Activated CD8-positive, alpha-beta memory T cell treated with anti-CD3 and anti-CD28 coated beads for 24 hours (primary cell): Measurements from ENCODE around the gene SSUH2.

ENCODE experiments used
- DNase-seq: peaks from one replicate; pipeline ENCODE4 v3.0.0-alpha.2; 2020

Gene SSUH2

GRCh38 chr3:8639659-8640000 lies 5.0 kb downstream of the SSUH2 start:
- no peak for DNase-seq

GRCh38 chr3:8638994-8639658 lies 5.5 kb downstream of the SSUH2 start:
- no peak for DNase-seq

GRCh38 chr3:8637348-8637747 lies 7.2 kb downstream of the SSUH2 start:
- no peak for DNase-seq

GRCh38 chr3:8635631-8636030 lies 9.0 kb downstream of the SSUH2 start:
- DNase-seq = no peak

- DNase-seq = no peak
Measured at GRCh38 chr3:8635125-8635524, 9.5 kb downstream of the SSUH2 start.

- no peak for DNase-seq
Measured at GRCh38 chr3:8632402-8633237, 12.0 kb downstream of the SSUH2 start.

- no peak for DNase-seq
Measured at GRCh38 chr3:8631661-8632060, 12.9 kb downstream of the SSUH2 start.

- DNase-seq = no peak
Measured at GRCh38 chr3:8629151-8630021, 15.2 kb downstream of the SSUH2 start.

- DNase-seq = no peak
Measured at GRCh38 chr3:8627949-8628348, 16.6 kb downstream of the SSUH2 start.

GRCh38 chr3:8627201-8627940 lies 17.2 kb downstream of the SSUH2 start:
- no peak for DNase-seq

GRCh38 chr3:8625991-8626390 lies 18.6 kb downstream of the SSUH2 start:
- DNase-seq = no peak

- no peak for DNase-seq
Measured at GRCh38 chr3:8624612-8625011, 20.0 kb downstream of the SSUH2 start.

GRCh38 chr3:8623741-8624140 lies 20.9 kb downstream of the SSUH2 start:
- DNase-seq = no peak

GRCh38 chr3:8622873-8623691 lies 21.5 kb downstream of the SSUH2 start:
- DNase-seq = peak; percentile 61

GRCh38 chr3:8621872-8622271 lies 22.7 kb downstream of the SSUH2 start:
- no peak for DNase-seq

GRCh38 chr3:8621141-8621540 lies 23.5 kb downstream of the SSUH2 start:
- DNase-seq = no peak

- no peak for DNase-seq
Measured at GRCh38 chr3:8619548-8619947, 25.1 kb downstream of the SSUH2 start.

GRCh38 chr3:8618950-8619349 lies 25.6 kb downstream of the SSUH2 start:
- no peak for DNase-seq

GRCh38 chr3:8617921-8618320 lies 26.7 kb downstream of the SSUH2 start:
- DNase-seq = no peak

- no peak for DNase-seq
Measured at GRCh38 chr3:8610951-8611350, 33.6 kb downstream of the SSUH2 start.

GRCh38 chr3:8608791-8609467 lies 35.7 kb downstream of the SSUH2 start:
- no peak for DNase-seq
